K562 (cell line): ENCODE measurements around the gene CCNC. TPM values are rescaled to one million over a fixed set of nuclear protein-coding genes. Genes with fewer than 3 reads are reported as not detected.

Experiments
- NR4A1 ChIP-seq, 2 experiments: fragments of 250-450 bp in 1 of 2; fragments of 450-650 bp in 1 of 2; sonication (Bioruptor Pico) in 1 of 2; IDR thresholded peaks; 2 replicates each; pipeline versions ENCODE4 v1.4.0 to v1.6.1; 2016 to 2020; ENCODE audit warnings: mild to moderate bottlenecking in 2 of 2, missing compliant biosample characterization in 1 of 2, missing genetic modification characterization in 1 of 2, moderate library complexity in 1 of 2
- OTX1 ChIP-seq: fragments of 450-650 bp; formaldehyde crosslinking; IDR thresholded peaks from 2 replicates; pipeline ENCODE4 v1.4.0; 2022; ENCODE audit warnings: mild to moderate bottlenecking
- RBM15 ChIP-seq: fragments of 200-400 bp; formaldehyde crosslinking; IDR thresholded peaks from 2 replicates; pipeline ENCODE4 v1.6.1; 2018; ENCODE audit warnings: mild to moderate bottlenecking, low read length, moderate library complexity; ENCODE audit not compliant: insufficient read depth
- XRCC3 ChIP-seq: fragments of 450-650 bp; IDR thresholded peaks from 2 replicates; pipeline ENCODE4 v1.6.1; 2017; ENCODE audit warnings: mild to moderate bottlenecking, moderate library complexity
- polyA plus RNA-seq, 8 experiments: library from polyadenylated mRNA; depleted of rRNA in 4 of 8; stranded (reverse) in 5 of 8; unstranded in 3 of 8; fragments of >200 nt; fragmentation: Nextera tagmentation in 2 of 8; fragmentation: Illumina TruSeq in 1 of 8; extraction: Ambion mirVana in 2 of 8; extraction: Trizol in 1 of 8; gene quantifications; 2 replicates each; pipeline versions ENCODE4 v1.2.1 to v1.2.3, GENCODE V29; 2011 to 2014; ENCODE audit warnings: inconsistent platforms in 1 of 8, missing spikeins in 1 of 8
- total RNA-seq, 7 experiments: library from RNA; depleted of rRNA in 6 of 7; stranded (reverse); fragments of >200 nt in 6 of 7; fragmentation: Illumina TruSeq in 2 of 7; extraction: Trizol in 2 of 7; gene quantifications; 2 replicates each; pipeline versions ENCODE4 v1.2.1 to v1.2.3, GENCODE V29; 2011 to 2021; ENCODE audit warnings: low replicate concordance in 1 of 7
- TF ChIP-seq, protein P1 (sequence below), 3 experiments: fragments of 200-800 bp in 1 of 3; fragments of 250-450 bp in 1 of 3; fragments of 450-650 bp in 1 of 3; sonication (Bioruptor Pico) in 1 of 3; sonication (Bioruptor generic) in 1 of 3; formaldehyde crosslinking in 1 of 3; IDR thresholded peaks; 2 replicates each; pipeline versions ENCODE4 v1.6.1 to v1.8.0; 2016 to 2022; ENCODE audit warnings: mild to moderate bottlenecking in 2 of 3, missing genetic modification characterization in 2 of 3, missing compliant biosample characterization in 1 of 3, moderate library complexity in 1 of 3
- TF ChIP-seq, protein P2 (sequence below): sonication (generic); formaldehyde crosslinking; IDR thresholded peaks from 2 replicates; pipeline ENCODE4 v1.9.0; 2022; ENCODE audit warnings: mild to moderate bottlenecking, missing genetic modification reagents
- TF ChIP-seq, protein P3 (sequence below): fragments of 450-650 bp; IDR thresholded peaks from 2 replicates; pipeline ENCODE4 v1.6.1; 2016; ENCODE audit warnings: mild to moderate bottlenecking, moderate library complexity

The CCNC gene
- total and polyA plus RNA-seq, 9 of the 15 experiments (the other 6 are each of a cell fraction or from before 2014, with no cell fraction given), result 68.7 to 177 (median 99.6) TPM

DNA sequence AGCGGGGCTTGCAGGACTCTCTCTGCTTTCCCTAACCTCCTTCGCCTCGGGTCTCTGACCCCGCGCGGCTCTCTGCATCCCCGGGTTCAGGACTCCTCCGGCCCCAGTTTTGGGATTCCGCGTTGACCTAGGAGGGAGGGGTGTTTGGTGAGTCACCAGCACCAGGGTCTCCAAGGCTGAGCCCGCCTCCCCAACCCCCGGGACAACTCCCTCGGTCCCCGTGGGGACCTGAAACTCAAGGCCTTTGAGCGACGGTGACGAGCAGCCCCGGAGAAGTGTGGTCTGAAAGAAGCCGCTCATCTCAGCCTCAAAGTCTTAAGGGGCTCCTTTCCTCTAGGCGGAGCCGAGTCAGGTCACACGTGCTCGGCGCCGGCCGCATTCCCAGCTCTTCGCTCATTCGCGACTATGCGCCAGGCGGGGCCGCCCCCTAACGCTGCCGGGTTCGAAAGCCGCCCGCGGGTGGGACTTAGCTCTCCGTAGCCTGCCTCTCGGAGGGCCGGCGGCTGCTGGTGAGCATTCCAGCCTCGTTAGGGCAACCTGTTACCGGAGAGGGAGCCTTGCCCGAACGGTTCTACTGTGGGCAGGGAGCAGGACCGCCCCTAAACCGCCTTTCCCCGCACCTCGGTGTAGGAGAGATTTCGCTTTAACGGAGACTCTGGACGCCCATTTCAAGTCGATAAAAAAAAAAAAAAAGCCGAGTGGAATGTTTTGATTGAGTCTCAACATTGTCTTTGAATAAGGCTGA lies 35.1 kb upstream of the CCNC start (continued):
- TF ChIP-seq, protein P1, sequence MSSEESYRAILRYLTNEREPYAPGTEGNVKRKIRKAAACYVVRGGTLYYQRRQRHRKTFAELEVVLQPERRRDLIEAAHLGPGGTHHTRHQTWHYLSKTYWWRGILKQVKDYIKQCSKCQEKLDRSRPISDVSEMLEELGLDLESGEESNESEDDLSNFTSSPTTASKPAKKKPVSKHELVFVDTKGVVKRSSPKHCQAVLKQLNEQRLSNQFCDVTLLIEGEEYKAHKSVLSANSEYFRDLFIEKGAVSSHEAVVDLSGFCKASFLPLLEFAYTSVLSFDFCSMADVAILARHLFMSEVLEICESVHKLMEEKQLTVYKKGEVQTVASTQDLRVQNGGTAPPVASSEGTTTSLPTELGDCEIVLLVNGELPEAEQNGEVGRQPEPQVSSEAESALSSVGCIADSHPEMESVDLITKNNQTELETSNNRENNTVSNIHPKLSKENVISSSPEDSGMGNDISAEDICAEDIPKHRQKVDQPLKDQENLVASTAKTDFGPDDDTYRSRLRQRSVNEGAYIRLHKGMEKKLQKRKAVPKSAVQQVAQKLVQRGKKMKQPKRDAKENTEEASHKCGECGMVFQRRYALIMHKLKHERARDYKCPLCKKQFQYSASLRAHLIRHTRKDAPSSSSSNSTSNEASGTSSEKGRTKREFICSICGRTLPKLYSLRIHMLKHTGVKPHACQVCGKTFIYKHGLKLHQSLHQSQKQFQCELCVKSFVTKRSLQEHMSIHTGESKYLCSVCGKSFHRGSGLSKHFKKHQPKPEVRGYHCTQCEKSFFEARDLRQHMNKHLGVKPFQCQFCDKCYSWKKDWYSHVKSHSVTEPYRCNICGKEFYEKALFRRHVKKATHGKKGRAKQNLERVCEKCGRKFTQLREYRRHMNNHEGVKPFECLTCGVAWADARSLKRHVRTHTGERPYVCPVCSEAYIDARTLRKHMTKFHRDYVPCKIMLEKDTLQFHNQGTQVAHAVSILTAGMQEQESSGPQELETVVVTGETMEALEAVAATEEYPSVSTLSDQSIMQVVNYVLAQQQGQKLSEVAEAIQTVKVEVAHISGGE (CRISPR knock-in tag; IDR thresholded peaks at IDR 0.05), result 0 out of 6 replicates have a peak, but pooled peaks of 1 of the 3 experiments have one; percentile 27
- TF ChIP-seq, protein P2, sequence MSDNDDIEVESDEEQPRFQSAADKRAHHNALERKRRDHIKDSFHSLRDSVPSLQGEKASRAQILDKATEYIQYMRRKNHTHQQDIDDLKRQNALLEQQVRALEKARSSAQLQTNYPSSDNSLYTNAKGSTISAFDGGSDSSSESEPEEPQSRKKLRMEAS, result peak; percentile 69
- no peak for TF ChIP-seq NR4A1 (CRISPR knock-in tag; IDR thresholded peaks at IDR 0.05)
- TF ChIP-seq NR4A1 (tag; IDR thresholded peaks at IDR 0.05), result no peak
- TF ChIP-seq, protein P3, sequence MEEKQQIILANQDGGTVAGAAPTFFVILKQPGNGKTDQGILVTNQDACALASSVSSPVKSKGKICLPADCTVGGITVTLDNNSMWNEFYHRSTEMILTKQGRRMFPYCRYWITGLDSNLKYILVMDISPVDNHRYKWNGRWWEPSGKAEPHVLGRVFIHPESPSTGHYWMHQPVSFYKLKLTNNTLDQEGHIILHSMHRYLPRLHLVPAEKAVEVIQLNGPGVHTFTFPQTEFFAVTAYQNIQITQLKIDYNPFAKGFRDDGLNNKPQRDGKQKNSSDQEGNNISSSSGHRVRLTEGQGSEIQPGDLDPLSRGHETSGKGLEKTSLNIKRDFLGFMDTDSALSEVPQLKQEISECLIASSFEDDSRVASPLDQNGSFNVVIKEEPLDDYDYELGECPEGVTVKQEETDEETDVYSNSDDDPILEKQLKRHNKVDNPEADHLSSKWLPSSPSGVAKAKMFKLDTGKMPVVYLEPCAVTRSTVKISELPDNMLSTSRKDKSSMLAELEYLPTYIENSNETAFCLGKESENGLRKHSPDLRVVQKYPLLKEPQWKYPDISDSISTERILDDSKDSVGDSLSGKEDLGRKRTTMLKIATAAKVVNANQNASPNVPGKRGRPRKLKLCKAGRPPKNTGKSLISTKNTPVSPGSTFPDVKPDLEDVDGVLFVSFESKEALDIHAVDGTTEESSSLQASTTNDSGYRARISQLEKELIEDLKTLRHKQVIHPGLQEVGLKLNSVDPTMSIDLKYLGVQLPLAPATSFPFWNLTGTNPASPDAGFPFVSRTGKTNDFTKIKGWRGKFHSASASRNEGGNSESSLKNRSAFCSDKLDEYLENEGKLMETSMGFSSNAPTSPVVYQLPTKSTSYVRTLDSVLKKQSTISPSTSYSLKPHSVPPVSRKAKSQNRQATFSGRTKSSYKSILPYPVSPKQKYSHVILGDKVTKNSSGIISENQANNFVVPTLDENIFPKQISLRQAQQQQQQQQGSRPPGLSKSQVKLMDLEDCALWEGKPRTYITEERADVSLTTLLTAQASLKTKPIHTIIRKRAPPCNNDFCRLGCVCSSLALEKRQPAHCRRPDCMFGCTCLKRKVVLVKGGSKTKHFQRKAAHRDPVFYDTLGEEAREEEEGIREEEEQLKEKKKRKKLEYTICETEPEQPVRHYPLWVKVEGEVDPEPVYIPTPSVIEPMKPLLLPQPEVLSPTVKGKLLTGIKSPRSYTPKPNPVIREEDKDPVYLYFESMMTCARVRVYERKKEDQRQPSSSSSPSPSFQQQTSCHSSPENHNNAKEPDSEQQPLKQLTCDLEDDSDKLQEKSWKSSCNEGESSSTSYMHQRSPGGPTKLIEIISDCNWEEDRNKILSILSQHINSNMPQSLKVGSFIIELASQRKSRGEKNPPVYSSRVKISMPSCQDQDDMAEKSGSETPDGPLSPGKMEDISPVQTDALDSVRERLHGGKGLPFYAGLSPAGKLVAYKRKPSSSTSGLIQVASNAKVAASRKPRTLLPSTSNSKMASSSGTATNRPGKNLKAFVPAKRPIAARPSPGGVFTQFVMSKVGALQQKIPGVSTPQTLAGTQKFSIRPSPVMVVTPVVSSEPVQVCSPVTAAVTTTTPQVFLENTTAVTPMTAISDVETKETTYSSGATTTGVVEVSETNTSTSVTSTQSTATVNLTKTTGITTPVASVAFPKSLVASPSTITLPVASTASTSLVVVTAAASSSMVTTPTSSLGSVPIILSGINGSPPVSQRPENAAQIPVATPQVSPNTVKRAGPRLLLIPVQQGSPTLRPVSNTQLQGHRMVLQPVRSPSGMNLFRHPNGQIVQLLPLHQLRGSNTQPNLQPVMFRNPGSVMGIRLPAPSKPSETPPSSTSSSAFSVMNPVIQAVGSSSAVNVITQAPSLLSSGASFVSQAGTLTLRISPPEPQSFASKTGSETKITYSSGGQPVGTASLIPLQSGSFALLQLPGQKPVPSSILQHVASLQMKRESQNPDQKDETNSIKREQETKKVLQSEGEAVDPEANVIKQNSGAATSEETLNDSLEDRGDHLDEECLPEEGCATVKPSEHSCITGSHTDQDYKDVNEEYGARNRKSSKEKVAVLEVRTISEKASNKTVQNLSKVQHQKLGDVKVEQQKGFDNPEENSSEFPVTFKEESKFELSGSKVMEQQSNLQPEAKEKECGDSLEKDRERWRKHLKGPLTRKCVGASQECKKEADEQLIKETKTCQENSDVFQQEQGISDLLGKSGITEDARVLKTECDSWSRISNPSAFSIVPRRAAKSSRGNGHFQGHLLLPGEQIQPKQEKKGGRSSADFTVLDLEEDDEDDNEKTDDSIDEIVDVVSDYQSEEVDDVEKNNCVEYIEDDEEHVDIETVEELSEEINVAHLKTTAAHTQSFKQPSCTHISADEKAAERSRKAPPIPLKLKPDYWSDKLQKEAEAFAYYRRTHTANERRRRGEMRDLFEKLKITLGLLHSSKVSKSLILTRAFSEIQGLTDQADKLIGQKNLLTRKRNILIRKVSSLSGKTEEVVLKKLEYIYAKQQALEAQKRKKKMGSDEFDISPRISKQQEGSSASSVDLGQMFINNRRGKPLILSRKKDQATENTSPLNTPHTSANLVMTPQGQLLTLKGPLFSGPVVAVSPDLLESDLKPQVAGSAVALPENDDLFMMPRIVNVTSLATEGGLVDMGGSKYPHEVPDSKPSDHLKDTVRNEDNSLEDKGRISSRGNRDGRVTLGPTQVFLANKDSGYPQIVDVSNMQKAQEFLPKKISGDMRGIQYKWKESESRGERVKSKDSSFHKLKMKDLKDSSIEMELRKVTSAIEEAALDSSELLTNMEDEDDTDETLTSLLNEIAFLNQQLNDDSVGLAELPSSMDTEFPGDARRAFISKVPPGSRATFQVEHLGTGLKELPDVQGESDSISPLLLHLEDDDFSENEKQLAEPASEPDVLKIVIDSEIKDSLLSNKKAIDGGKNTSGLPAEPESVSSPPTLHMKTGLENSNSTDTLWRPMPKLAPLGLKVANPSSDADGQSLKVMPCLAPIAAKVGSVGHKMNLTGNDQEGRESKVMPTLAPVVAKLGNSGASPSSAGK, result peak; percentile 90
- TF ChIP-seq XRCC3, result no peak
- TF ChIP-seq OTX1, result no peak
- TF ChIP-seq RBM15, result no peak
